HEK293T (cell line): ENCODE results near the gene ACP1.

Source experiments
- CTCF ChIA-PET: fragments of 350-600 bp; formaldehyde crosslinking; extraction: SDS; loops from one replicate; lab custom pipeline; 2021; ENCODE audit warnings: antibody characterized with exemption, inconsistent platforms; lab: Yijun Ruan, JAX
- POLR2A ChIA-PET: fragments of 350-600 bp; formaldehyde crosslinking; extraction: SDS; loops from one replicate; lab custom pipeline; 2020; ENCODE audit warnings: antibody characterized with exemption, inconsistent platforms; lab: Yijun Ruan, JAX
- DNase-seq: peaks from one replicate; pipeline ENCODE4 v3.0.0; 2012; ENCODE audit warnings: mixed read lengths; ENCODE audit errors: extremely low spot score
- ARNT ChIP-seq: fragments of 450-650 bp; IDR thresholded peaks from 2 replicates; pipeline ENCODE4 v1.6.1; 2017; ENCODE audit warnings: mild to moderate bottlenecking
- BHLHE40 ChIP-seq: fragments of 450-650 bp; IDR thresholded peaks from 2 replicates; pipeline ENCODE4 v1.6.1; 2016; ENCODE audit warnings: mild to moderate bottlenecking, moderate library complexity, borderline replicate concordance
- CTBP1 ChIP-seq: fragments of 450-650 bp; IDR thresholded peaks from 2 replicates; pipeline ENCODE4 v1.6.1; 2016; ENCODE audit warnings: borderline replicate concordance
- ELF4 ChIP-seq: fragments of 450-650 bp; IDR thresholded peaks from 2 replicates; pipeline ENCODE4 v1.6.1; 2017; ENCODE audit warnings: antibody characterized with exemption
- FOXA1 ChIP-seq: fragments of 450-650 bp; IDR thresholded peaks from 2 replicates; pipeline ENCODE4 v1.6.1; 2016; ENCODE audit warnings: mild to moderate bottlenecking
- FOXK2 ChIP-seq: fragments of 450-650 bp; IDR thresholded peaks from 2 replicates; pipeline ENCODE4 v1.6.1; 2016; ENCODE audit warnings: mild to moderate bottlenecking
- FOXM1 ChIP-seq: fragments of 450-650 bp; IDR thresholded peaks from 2 replicates; pipeline ENCODE4 v1.6.1; 2017; ENCODE audit warnings: mild to moderate bottlenecking, borderline replicate concordance
- HDGF ChIP-seq: fragments of 450-650 bp; IDR thresholded peaks from 2 replicates; pipeline ENCODE4 v1.6.1; 2017; ENCODE audit warnings: antibody characterized with exemption, borderline replicate concordance
- L3MBTL2 ChIP-seq: fragments of 450-650 bp; conservative IDR thresholded peaks from 2 replicates; pipeline ENCODE4 v1.6.1; 2016; ENCODE audit warnings: mild to moderate bottlenecking
- LEF1 ChIP-seq: fragments of 450-650 bp; IDR thresholded peaks from 2 replicates; pipeline ENCODE4 v1.6.1; 2017; ENCODE audit warnings: mild to moderate bottlenecking, borderline replicate concordance
- NFRKB ChIP-seq: fragments of 450-650 bp; IDR thresholded peaks from 2 replicates; pipeline ENCODE4 v1.6.1; 2016; ENCODE audit warnings: mild to moderate bottlenecking, moderate library complexity
- SP1 ChIP-seq: fragments of 450-650 bp; IDR thresholded peaks from 2 replicates; pipeline ENCODE4 v1.6.1; 2017
- SUZ12 ChIP-seq: fragments of 450-650 bp; IDR thresholded peaks from 2 replicates; pipeline ENCODE4 v1.6.1; 2016; ENCODE audit warnings: mild to moderate bottlenecking
- TARDBP ChIP-seq: fragments of 450-650 bp; IDR thresholded peaks from 2 replicates; pipeline ENCODE4 v1.6.1; 2016
- ZNF384 ChIP-seq: fragments of 450-650 bp; IDR thresholded peaks from 2 replicates; pipeline ENCODE4 v1.6.1; 2016
- TF ChIP-seq, protein P1 (sequence below): fragments of 450-650 bp; IDR thresholded peaks from 2 replicates; pipeline ENCODE4 v1.6.1; 2016

The ACP1 gene

DNA sequence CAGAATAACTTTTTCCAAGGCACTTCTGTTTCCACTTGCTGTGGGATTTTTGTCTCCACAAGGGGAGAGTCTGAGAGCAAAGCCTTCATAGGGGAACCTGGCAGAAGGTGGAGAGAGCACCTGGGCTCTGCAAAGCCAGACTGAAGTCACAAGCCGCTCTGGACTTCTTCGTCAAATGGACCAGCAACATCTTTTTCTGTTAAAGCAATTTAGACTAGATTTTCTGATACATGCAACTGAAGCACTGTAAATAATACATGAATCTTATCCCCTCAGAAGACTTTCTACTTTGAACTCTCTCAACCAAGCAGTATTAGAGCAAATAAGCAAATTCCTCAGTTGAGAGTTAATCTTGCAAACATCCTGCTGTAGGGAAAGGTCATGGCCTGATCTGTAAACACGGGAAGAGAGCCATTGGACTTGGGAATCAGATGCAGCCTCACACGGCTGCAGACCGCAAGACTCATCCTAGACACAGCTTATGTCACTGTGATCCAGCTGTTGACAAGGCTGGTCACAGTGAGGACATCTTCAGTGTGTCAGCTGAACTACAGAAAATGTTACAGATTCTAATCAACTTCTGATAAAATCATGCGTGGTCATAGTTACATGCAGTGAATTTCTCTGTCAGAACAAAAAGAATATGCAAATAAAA lies 4.1 kb upstream of the ACP1 start:
- TF ChIP-seq FOXM1, result no peak
- no peak for TF ChIP-seq LEF1
- TF ChIP-seq CTBP1, result no peak
- TF ChIP-seq FOXA1, result no peak
- ChIA-PET CTCF (no interaction called here), POLR2A (no interaction called here)
- DNase-seq, result no peak

GRCh38 chr2:262117-262516 lies 2.6 kb upstream of the ACP1 start:
- ChIA-PET POLR2A (no interaction called here), CTCF (no interaction called here)
- DNase-seq, result no peak
- no peak for TF ChIP-seq FOXK2
- TF ChIP-seq ELF4, result no peak
- TF ChIP-seq SUZ12, result no peak
- TF ChIP-seq ZNF384, result no peak
- TF ChIP-seq HDGF, result no peak
- TF ChIP-seq L3MBTL2, result no peak
- no peak for TF ChIP-seq FOXA1
- no peak for TF ChIP-seq FOXM1
- no peak for TF ChIP-seq BHLHE40
- TF ChIP-seq ARNT, result no peak
- no peak for TF ChIP-seq NFRKB
- no peak for TF ChIP-seq TARDBP
- TF ChIP-seq LEF1, result no peak
- TF ChIP-seq, protein P1, sequence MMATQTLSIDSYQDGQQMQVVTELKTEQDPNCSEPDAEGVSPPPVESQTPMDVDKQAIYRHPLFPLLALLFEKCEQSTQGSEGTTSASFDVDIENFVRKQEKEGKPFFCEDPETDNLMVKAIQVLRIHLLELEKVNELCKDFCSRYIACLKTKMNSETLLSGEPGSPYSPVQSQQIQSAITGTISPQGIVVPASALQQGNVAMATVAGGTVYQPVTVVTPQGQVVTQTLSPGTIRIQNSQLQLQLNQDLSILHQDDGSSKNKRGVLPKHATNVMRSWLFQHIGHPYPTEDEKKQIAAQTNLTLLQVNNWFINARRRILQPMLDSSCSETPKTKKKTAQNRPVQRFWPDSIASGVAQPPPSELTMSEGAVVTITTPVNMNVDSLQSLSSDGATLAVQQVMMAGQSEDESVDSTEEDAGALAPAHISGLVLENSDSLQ, result no peak
- no peak for TF ChIP-seq CTBP1
- no peak for TF ChIP-seq SP1

- ChIA-PET POLR2A (interaction anchor here (0.6 kb wide), 1 partner anchor 23 kb away, joined by 3 read pairs; no protein-coding TSS in a partner anchor), CTCF (no interaction called here)
- DNase-seq, result no peak
- TF ChIP-seq, protein P1, result no peak
- TF ChIP-seq CTBP1, result no peak
- TF ChIP-seq NFRKB, result no peak
- no peak for TF ChIP-seq SUZ12
- TF ChIP-seq SP1, result no peak
- TF ChIP-seq ARNT, result no peak
- TF ChIP-seq FOXK2, result no peak
- TF ChIP-seq BHLHE40, result no peak
- no peak for TF ChIP-seq ELF4
- no peak for TF ChIP-seq L3MBTL2
- no peak for TF ChIP-seq FOXA1
- no peak for TF ChIP-seq TARDBP
- no peak for TF ChIP-seq HDGF
- TF ChIP-seq FOXM1, result no peak
- no peak for TF ChIP-seq LEF1
- TF ChIP-seq ZNF384, result no peak
Observed at GRCh38 chr2:263022-263738, 1.6 kb upstream of the ACP1 start.

DNA sequence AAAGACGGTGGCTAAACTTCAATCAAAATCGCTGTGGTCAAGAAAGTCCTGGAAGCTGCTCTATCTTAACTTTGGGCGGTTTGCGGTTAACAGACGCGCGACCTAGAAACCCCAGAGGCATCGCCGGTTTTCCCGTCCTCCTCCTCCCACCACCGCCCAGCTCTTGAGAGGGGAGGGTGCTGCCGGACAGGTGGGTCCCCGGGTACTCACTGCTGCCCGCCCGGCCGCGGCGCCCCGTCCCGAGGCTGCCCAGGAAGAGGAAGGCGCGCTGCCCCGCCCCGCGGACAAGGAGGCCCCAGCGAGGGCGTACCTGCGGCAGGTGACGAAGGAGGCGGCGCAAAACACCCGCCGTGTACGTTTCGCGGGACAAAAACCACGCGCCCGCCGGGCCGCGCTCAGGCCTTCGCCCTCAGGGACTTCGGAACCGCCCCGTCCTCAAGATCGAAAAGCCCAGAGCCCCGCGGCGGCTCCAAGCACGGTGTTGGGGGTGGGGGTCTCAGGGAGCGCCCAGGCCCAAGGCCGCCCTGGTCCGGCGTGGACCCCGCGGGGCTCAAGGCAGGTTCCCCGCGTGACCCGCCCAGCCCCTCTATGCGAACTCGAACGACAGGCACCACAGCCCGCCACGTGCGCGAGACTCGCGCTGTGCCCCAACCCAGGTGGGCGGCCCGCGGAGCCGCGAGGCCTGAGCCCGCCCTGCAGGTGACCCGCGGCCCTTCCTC lies 814 bp upstream of the ACP1 start, which contains the start of gene SH3YL1:
TSS of gene SH3YL1 (minus strand) at position 259 of the 719 bp plus-strand sequence. CDS start at position 211, 48 bp downstream.
- DNase-seq, result no peak
- ChIA-PET POLR2A (interaction anchor here (0.6 kb wide), 1 partner anchor 22 kb away, joined by 3 read pairs; no protein-coding TSS in a partner anchor), CTCF (no interaction called here)
- TF ChIP-seq L3MBTL2, result no peak; the same call in 1 of the 2 replicates
- TF ChIP-seq, protein P1, result no peak
- TF ChIP-seq LEF1, result no peak
- TF ChIP-seq ZNF384, result no peak
- no peak for TF ChIP-seq FOXM1
- no peak for TF ChIP-seq ARNT
- TF ChIP-seq NFRKB, result no peak

GRCh38 chr2:268323-268722 lies 3.6 kb downstream of the ACP1 start:
- POLR2A ChIA-PET, result no interaction called here
- DNase-seq, result no peak
- CTCF ChIA-PET, result no interaction called here
- no peak for TF ChIP-seq ARNT
- TF ChIP-seq SP1, result no peak
- no peak for TF ChIP-seq CTBP1
- TF ChIP-seq ELF4, result no peak
- TF ChIP-seq TARDBP, result no peak
- TF ChIP-seq, protein P1, result no peak
- no peak for TF ChIP-seq L3MBTL2
- TF ChIP-seq ZNF384, result no peak
- no peak for TF ChIP-seq FOXK2
- no peak for TF ChIP-seq FOXA1
- no peak for TF ChIP-seq NFRKB
- TF ChIP-seq FOXM1, result no peak
- TF ChIP-seq SUZ12, result no peak
- TF ChIP-seq LEF1, result no peak
- no peak for TF ChIP-seq BHLHE40
- TF ChIP-seq HDGF, result no peak
